GM21526 (cell line): ENCODE measurements around the gene ADM2.
"Not testable (repeated sequence)": the region's sequence is repeated elsewhere in the genome, so short reads cannot be mapped to it uniquely, and the experiment has no call there.

Experiments
- ATAC-seq: cut with Tn5 transposase; IDR thresholded peaks from one replicate; pipeline ENCODE4 v1.9.1; 2021; ENCODE audit warnings: moderate library complexity; ENCODE audit not compliant: unreplicated experiment, low FRiP score

ADM2 gene

GRCh38 chr22:50532824-50533796 lies 51.8 kb downstream of the ADM2 start:
- ATAC-seq: no peak

GRCh38 chr22:50533856-50534711 lies 52.7 kb downstream of the ADM2 start:
- ATAC-seq: not testable (repeated sequence)

- ATAC-seq: no peak
Measured at GRCh38 chr22:50535113-50535512, 53.8 kb downstream of the ADM2 start.
